GM19240 (cell line): ENCODE measurements around the gene PRPS1.
"Not testable (repeated sequence)": the region's sequence is repeated elsewhere in the genome, so short reads cannot be mapped to it uniquely, and the experiment has no call there.

Source experiments
- DNase-seq: peaks from one replicate; pipeline ENCODE4 v3.0.0; 2011; ENCODE audit warnings: low spot score; ENCODE audit not compliant: insufficient read length

The PRPS1 gene

GRCh38 chrX:107674480-107675364 lies 46.4 kb downstream of the PRPS1 start:
- no peak for DNase-seq

GRCh38 chrX:107675365-107675654 lies 47.0 kb downstream of the PRPS1 start:
- DNase-seq, result no peak

- DNase-seq, result no peak
These were observed 47.7 kb downstream of the PRPS1 start for GRCh38 chrX:107675823-107676555.

GRCh38 chrX:107676559-107677378 lies 48.5 kb downstream of the PRPS1 start:
- DNase-seq, result no peak

- DNase-seq, result no peak
These were observed 49.2 kb downstream of the PRPS1 start for GRCh38 chrX:107677501-107677901.

- DNase-seq, result no peak
These were observed 49.6 kb downstream of the PRPS1 start for GRCh38 chrX:107677909-107678308.

- no peak for DNase-seq
These were observed 50.8 kb downstream of the PRPS1 start for GRCh38 chrX:107678957-107679740.

GRCh38 chrX:107682256-107682655 lies 53.9 kb downstream of the PRPS1 start:
- DNase-seq, result no peak

GRCh38 chrX:107683124-107683895 lies 55.0 kb downstream of the PRPS1 start:
- no peak for DNase-seq

- DNase-seq, result no peak
These were observed 55.6 kb downstream of the PRPS1 start for GRCh38 chrX:107683931-107684330.

- no peak for DNase-seq
These were observed 56.7 kb downstream of the PRPS1 start for GRCh38 chrX:107684956-107685385.

- not testable (repeated sequence) for DNase-seq
These were observed 57.3 kb downstream of the PRPS1 start for GRCh38 chrX:107685586-107685985.

- no peak for DNase-seq
These were observed 57.7 kb downstream of the PRPS1 start for GRCh38 chrX:107686026-107686425.

- no peak for DNase-seq
These were observed 58.5 kb downstream of the PRPS1 start for GRCh38 chrX:107686792-107687191.

GRCh38 chrX:107687445-107687844 lies 59.1 kb downstream of the PRPS1 start:
- no peak for DNase-seq

- DNase-seq, result no peak
These were observed 62.7 kb downstream of the PRPS1 start for GRCh38 chrX:107691024-107691448.

- no peak for DNase-seq
These were observed 71.3 kb downstream of the PRPS1 start for GRCh38 chrX:107699616-107700015.

- no peak for DNase-seq
These were observed 72.0 kb downstream of the PRPS1 start for GRCh38 chrX:107700317-107700774.
